ENCODE measurements around the gene CLASP1. TPM values are rescaled to one million over a fixed set of nuclear protein-coding genes. Genes with fewer than 3 reads are reported as not detected.

The CLASP1 gene
- total and polyA plus RNA-seq, 2 donors (not counting 3 experiments of a cell fraction or from before 2014, with no cell fraction given), result 10.0 to 57.9 TPM

DNA sequence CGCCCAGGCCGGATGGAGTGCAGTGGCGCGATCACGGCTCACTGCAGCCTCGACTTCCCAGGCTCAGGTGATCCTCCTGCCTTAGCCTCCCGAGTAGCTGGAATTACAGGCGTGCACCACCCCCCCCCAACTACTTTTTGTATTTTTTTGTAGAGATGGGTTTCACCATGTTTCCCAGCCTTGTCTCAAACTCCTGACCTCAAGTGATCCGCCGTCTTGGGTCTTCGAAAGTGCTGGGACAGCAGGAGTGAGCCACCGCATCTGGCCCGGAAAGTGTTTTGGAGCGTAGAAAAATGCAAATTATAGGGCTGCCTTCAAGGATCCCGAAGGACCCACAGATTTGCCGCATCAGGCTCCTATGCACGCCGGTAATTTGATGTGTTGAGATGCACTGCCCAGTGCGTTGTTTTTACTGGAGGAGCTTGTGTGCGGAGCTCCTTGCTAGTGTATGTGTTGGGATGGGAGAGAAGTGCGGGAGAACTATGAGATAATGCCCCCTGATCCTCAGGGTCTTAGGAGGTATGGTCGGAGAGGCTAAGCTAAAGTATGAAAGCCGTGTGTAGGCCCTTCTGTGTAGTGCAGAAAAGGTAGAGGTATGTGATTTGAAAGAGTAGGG is 1.2 kb upstream of the CLASP1 start:
- ChIA-PET POLR2A (interaction anchor here (3.5 kb wide), 1 partner anchor 119 kb away, joined by 43 read pairs; the partner anchor contains the start of gene RNU4ATAC), CTCF (interaction anchor here (0.7 to 3.9 kb wide), 5 partner anchors 8 to 248 kb away, joined by 3 to 35 read pairs (median 4); partner anchors contain the start of gene RNU4ATAC)
- Histone ChIP-seq H3K36me3 (ENCODE audit: control insufficient read depth in 2 of 2, extremely low read depth in 1 of 2, insufficient read depth in 2 of 2, low read length in 2 of 2) (no peaks in the 10 kb centered on the region), H3K4me1 (ENCODE audit: control insufficient read depth, extremely low read depth, insufficient read depth, low read length) (peaks cover 25% of the 10 kb centered on the region), H3K4me3 (replicated peaks in 1 of 3; ENCODE audit: insufficient read depth in 1 of 3, low read depth in 1 of 3, low read length in 3 of 3) (peak overlapping the region; percentile 54 to 79 (median 74)), H2AFZ (ENCODE audit: low read depth, low read length) (peak overlapping the region; percentile 79), H3K4me2 (ENCODE audit: insufficient read depth, low read length) (peak overlapping the region; percentile 82), H3K9ac (replicated peaks; ENCODE audit: extremely low read depth, insufficient read depth, low read length) (peak overlapping the region; percentile 94), H4K20me1 (replicated peaks; ENCODE audit: control insufficient read depth, extremely low read depth, insufficient read depth, low read length) (no peaks in the 10 kb centered on the region), H3K9me3 (replicated peaks; ENCODE audit: control insufficient read depth, insufficient read depth, low read length) (no peaks in the 10 kb centered on the region), H3K27me3 (ENCODE audit: control insufficient read depth in 2 of 2, insufficient read depth in 2 of 2, low read length in 2 of 2) (no peaks in the 10 kb centered on the region), H3K9me1 (replicated peaks; ENCODE audit: control insufficient read depth, extremely low read depth, insufficient read depth, low read length) (no peaks in the 10 kb centered on the region), H3K79me2 (ENCODE audit: control insufficient read depth, insufficient read depth, low read length) (peaks cover 49% of the 10 kb centered on the region), H3K27ac (ENCODE audit: insufficient read depth, low read depth, low read length) (peak overlapping the region; percentile 83)
- TF ChIP-seq MYC (IDR thresholded peaks at IDR 0.05; ENCODE audit: low read depth, low read length) (no peak), FOS (IDR thresholded peaks at IDR 0.05; ENCODE audit: borderline replicate concordance, insufficient read depth, low read length) (no peak), POLR2A (IDR thresholded peaks at IDR 0.05; ENCODE audit: low read depth, low read length) (no peak), JUN (IDR thresholded peaks at IDR 0.05; ENCODE audit: borderline replicate concordance, insufficient read depth, insufficient read length, low read depth) (no peak), EZH2 (IDR thresholded peaks at IDR 0.05; ENCODE audit: borderline replicate concordance, low read depth, low read length, severe bottlenecking) (no peak)
- intact Hi-C loops (cut with micrococcal nuclease) (no loop called here), dilution Hi-C loops (cut with MboI; ENCODE audit: extremely low pct_ligation_motif_present, low sequenced_read_pairs) (no loop called here)
- DNase-seq (ENCODE audit: low read depth, low spot score), result peak; percentile 37
- FAIRE-seq, result no peak
- BruUV-seq (replicated peaks), result TSS peak; percentile 69

DNA sequence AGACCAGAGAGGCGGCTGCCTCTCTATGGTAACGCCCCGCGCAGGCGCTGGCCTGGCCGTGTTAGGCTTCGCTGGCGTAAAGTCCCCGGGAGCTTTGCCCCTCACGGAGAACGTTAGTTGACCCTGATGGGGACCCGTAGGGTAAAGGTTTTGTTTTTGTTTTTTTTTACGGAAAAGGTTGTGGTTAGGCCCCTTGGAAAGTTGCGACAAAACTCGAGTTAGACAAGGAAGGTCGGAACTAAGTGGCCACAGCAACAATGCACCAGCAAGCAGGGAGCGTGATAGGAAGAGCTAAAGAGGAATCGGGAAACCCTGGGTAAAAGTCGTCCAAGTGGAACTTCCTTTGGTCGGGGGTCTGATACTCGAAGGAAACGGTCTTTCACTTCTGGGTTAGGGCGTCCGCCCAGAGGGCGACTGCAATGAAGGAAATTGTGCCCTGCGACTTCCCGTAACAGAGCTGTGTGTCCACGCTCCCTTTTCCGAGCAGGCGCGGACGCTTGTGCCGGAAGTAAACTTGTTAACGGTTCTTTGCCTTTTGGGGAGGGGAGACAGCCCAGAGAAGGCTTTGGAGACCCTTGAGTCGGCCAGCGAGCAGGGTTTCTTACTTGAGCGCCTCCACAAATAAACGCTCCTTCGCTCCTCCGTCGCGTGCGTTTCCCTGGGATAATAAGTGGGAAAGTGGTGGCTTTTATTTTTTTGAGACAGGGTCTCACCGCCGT is 493 bp upstream of the CLASP1 start:
- FAIRE-seq (peak; percentile 91), DNase-seq (ENCODE audit: low read depth, low spot score) (peak; percentile 97)
- peak overlapping the region; percentile 82 for H3K4me2 ChIP-seq (ENCODE audit: insufficient read depth, low read length)
- BruUV-seq (replicated peaks), result no TSS peak
- H3K4me3 ChIP-seq (replicated peaks in 1 of 3; ENCODE audit: insufficient read depth in 1 of 3, low read depth in 1 of 3, low read length in 3 of 3), result peak overlapping the region; percentile 74 to 84 (median 79)
- POLR2A ChIA-PET, result interaction anchor here (0.7 to 3.5 kb wide), 4 partner anchors 35 to 119 kb away, joined by 3 to 43 read pairs (median 8); partner anchors contain the start of genes NIFK and RNU4ATAC
- H3K9me1 ChIP-seq (replicated peaks; ENCODE audit: control insufficient read depth, extremely low read depth, insufficient read depth, low read length), result no peaks in the 10 kb centered on the region
- TF ChIP-seq POLR2A (IDR thresholded peaks at IDR 0.05; ENCODE audit: low read depth, low read length), result peak; percentile 82
- peak; percentile 54 for TF ChIP-seq POLR2AphosphoS5 (IDR thresholded peaks at IDR 0.05; ENCODE audit: insufficient read depth, low read depth, low read length)
- TF ChIP-seq MYC (IDR thresholded peaks at IDR 0.05; ENCODE audit: low read depth, low read length), result no peak
- TF ChIP-seq, protein P1, sequence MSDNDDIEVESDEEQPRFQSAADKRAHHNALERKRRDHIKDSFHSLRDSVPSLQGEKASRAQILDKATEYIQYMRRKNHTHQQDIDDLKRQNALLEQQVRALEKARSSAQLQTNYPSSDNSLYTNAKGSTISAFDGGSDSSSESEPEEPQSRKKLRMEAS (IDR thresholded peaks at IDR 0.05; ENCODE audit: insufficient read depth, insufficient read length), result peak; percentile 57
- peak overlapping the region; percentile 83 for H3K27ac ChIP-seq (ENCODE audit: insufficient read depth, low read depth, low read length)
- CTCF ChIA-PET, result interaction anchor here (0.7 to 3.9 kb wide), 5 partner anchors 8 to 247 kb away, joined by 3 to 35 read pairs (median 4); partner anchors contain the start of gene RNU4ATAC
- no peaks in the 10 kb centered on the region for H4K20me1 ChIP-seq (replicated peaks; ENCODE audit: control insufficient read depth, extremely low read depth, insufficient read depth, low read length)
- peaks cover 55% of the 10 kb centered on the region for H3K79me2 ChIP-seq (ENCODE audit: control insufficient read depth, insufficient read depth, low read length)
- H3K27me3 ChIP-seq (ENCODE audit: control insufficient read depth in 2 of 2, insufficient read depth in 2 of 2, low read length in 2 of 2), result no peaks in the 10 kb centered on the region
- H3K4me1 ChIP-seq (ENCODE audit: control insufficient read depth, extremely low read depth, insufficient read depth, low read length), result peaks cover 29% of the 10 kb centered on the region
- peak overlapping the region; percentile 94 for H3K9ac ChIP-seq (replicated peaks; ENCODE audit: extremely low read depth, insufficient read depth, low read length)
- no peaks in the 10 kb centered on the region for H3K36me3 ChIP-seq (ENCODE audit: control insufficient read depth in 2 of 2, extremely low read depth in 1 of 2, insufficient read depth in 2 of 2, low read length in 2 of 2)
- intact Hi-C loops (cut with micrococcal nuclease) (loop anchor here (1.0 kb wide), 4 partner anchors 53 to 118 kb away; partner anchors contain the start of gene TSN), dilution Hi-C loops (cut with MboI; ENCODE audit: extremely low pct_ligation_motif_present, low sequenced_read_pairs) (no loop called here)
- no peaks in the 10 kb centered on the region for H3K9me3 ChIP-seq (replicated peaks; ENCODE audit: control insufficient read depth, insufficient read depth, low read length)
- peak overlapping the region; percentile 79 for H2AFZ ChIP-seq (ENCODE audit: low read depth, low read length)

Data from endothelial cell of umbilical vein (primary cell).